Measurements from ENCODE around the gene ENOX1.

- TF ChIP-seq EP300 (IDR thresholded peaks at IDR 0.05) (no peak), POLR2A (IDR thresholded peaks at IDR 0.05) (no peak), CTCF (IDR thresholded peaks at IDR 0.05) (no peak), POLR2AphosphoS5 (IDR thresholded peaks at IDR 0.05) (no peak)
These were observed 138.0 kb downstream of the ENOX1 start for GRCh38 chr13:43648733-43649132.
